NCI-H2196 (cell line): ENCODE data around the gene TRIM66.

Source experiments
- DNase-seq: peaks from one replicate; lab custom pipeline; 2025; ENCODE audit not compliant: unreplicated experiment; lab: John Stamatoyannopoulos, UW

Gene TRIM66

DNA sequence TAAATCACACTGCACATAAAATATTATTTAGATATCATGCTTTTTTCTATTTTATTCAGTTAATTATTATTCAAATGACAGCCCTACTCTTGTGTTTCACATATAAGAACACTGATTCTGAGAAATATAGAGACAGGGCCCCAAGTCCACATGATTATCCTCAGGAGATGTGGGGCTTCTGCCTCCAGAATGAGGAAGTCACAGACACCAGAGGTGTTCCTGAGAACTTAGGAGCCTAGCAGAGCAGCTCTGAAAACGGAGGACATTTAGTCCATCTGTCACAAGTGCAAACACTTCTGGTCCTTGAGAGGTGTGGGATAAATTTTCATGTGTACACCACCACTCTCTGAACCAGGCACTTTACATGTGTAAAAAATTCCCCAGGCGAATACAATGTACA is 26.2 kb downstream of the TRIM66 start:
- no peak for DNase-seq

DNA sequence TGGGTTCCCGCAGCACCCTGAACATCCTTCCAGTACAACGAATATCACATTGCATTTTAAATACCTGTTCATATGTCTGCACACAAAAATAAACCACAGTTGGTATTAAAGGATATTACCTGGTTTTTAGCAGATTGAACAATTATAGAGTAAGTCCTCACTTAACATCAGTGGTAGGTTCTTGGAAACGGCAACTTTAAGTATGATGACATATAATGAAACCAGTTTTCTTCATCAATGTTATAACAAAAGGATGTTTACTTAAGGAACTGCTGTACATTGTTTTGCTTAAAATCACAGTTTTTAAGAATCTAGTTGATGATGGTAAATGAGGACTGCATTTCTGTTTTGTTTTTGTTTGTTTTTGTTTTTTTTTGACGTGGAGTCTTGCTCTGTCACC is 28.0 kb downstream of the TRIM66 start:
- no peak for DNase-seq

DNA sequence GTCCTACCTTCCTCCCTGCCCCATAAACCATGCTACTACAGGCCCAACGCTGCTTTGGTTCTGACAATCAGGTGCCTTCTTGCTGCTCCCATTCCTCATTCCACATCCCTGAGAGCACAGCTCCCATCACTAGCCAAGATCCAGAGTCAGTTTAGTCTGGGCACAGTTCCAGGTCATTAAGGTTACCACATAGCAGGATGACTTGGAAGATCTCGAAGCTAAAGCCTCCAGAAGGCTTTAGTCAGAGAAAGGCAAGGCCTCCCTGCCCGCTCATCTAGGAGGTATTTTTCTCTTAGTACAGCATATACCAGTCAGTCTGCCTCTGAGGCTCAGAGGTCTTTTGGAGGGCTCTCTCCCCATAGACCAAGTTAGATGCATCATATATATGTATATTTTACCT is 30.3 kb downstream of the TRIM66 start:
- DNase-seq, result peak; percentile 24

DNA sequence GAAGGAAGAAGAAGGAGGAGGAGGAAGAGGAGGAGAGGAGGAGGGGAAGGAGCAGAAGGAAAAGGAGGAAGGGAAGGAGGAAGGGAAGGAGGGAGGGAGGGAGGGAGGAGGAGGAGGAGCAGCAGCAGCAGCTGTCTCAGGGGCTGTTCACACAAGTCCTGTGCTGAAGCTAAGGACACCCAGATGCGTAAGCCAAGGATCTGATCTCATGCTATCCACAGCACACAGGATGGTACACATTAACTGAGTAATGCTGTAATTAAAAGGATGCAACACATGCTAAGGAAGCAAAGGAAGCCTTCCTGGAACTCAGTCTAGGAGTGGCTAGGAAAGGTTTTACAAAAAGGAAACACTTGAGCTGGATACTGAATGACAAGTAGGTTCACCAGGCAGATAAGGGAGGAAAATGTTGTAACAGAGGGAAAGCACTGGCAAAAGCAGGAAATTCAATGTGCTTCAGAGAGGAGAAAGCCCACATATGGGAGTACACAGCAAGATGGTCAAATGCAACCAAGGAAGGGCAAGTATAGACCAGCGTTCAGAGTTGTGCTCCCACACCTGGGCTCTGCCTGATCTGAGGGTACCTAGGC is 32.0 kb downstream of the TRIM66 start:
- no peak for DNase-seq

DNA sequence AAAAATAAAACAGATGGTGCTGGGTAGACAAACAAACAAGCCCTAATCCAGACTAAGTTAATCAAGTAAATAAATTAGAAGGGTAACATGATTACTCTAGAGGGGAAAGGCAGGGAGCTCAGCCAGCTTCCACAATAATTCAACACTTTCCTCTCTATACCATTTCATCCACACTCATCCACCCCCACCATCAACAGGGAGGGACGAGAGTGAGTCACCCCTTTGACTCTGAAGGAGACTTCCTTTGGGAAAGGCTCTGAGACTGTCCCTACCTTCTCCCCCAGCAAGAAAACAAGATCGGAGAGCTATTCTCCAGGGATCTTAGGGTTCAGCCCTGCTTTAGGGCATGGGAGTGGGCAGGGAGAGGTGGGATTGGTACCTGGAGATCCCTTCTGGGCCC is 33.1 kb downstream of the TRIM66 start:
- no peak for DNase-seq

DNA sequence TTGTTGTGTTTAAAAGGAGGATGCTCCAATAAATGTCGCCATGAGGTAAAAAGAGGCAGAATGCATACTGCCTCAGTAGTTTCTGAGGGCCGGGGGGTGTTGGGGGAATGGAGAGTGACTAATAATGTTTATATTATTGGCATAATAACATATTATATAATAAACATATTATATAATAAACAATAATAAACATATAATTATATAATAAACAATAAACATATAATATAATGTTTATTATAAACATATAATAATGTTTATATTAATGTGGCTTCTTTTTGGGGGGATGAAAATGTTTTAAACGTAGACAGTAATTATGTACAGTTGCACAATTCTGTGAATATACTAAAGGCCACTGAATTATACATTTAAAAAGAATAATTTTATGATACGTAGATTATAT is 35.6 kb downstream of the TRIM66 start:
- no peak for DNase-seq

DNA sequence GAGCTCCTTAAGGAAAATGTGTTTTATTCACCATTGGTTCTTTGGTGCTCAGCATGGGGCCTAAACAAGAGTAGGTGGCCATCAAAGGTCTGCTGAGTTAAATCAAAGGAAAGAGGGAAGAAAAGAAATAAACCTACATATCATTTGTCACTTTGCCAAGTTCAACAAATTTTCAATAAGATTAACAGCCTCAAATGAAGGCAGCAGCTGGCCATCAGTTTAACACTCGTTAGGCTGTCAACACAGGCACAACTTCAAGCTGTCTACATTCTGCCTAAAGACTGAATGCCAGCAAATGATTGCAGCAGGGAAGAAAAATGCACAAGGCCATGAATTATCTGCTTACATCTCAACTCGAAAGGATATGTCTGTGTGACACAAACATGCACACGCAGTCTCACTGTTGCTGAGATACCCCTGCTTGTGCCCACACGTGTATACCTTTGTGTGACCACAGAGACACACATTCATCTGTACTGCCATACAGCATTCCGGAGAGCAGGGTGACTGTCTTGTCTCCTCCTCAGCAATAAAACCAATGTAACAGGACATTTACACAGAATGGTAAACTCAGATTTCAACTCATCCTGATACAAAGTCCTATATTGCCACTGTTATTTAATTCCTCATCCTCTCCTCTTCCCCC is 40.1 kb downstream of the TRIM66 start:
- no peak for DNase-seq

DNA sequence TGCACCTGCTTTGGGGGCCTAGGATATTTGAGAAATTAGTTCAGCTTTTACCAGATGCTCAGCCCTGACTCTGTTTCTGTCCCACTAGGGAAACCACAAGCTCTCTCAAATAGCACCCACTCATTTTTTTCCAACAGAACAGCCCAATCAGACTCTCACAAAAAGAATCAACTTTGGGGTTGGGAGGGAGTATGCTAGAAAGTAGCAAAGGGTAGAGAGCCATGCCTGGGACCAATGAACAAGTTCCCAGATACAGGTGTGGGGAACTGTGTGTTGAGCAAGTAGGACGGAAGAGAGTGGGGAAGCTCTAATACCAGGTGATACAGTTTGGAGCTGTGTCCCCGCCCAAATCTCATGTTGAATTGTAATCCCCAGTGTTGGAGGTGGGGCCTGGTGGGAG is 41.1 kb downstream of the TRIM66 start:
- no peak for DNase-seq

DNA sequence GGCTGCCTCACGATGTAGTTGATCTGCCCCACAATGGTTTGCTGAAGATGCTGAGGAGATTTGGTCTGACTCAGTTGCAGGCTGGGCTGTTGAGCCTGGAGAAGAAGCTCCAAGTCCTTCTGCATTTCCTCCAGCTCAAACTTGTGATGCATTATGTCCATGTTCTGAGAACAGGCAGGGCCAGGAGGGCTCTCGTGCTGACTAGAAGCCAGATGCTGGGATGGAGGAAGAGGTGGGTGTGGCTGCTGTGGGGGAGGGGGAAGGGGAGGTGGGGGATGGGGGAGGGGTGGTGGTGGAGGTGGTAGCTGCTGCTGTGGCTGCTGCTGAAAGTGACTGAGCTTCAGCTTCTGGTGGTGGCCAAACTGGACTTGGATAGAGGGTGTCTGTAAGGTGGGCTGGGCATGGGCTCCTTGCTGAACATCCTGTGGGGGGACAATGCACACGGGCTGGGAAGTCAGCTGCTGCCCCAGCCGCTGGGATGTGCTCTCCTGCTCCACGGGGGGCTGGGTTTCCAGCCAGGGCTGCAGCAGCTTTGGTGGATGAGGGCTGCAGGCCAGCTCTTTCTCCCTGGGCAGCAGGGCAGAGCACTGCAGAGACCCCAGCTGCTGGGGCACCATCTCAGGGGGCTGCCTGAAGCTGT is 42.1 kb downstream of the TRIM66 start:
- no peak for DNase-seq

DNA sequence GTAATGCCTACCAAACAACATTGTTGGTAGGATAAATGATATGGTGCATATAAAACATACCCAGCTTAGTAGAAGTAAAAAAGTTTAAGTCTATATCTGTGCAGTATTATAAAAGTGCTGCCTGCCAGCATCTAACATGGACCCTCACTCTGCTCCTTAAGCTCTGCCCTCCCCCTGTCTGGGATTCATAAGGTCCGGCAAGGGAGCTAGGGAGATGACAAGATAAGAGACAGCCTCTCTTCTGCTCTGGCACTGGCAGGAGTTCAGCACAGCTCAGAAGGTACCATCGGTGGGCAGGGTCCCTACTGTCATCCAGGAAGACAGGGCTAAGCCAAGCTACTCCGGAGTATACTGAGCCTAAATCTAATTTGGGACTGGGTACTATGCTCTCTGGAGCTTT is 42.8 kb downstream of the TRIM66 start:
- no peak for DNase-seq

DNA sequence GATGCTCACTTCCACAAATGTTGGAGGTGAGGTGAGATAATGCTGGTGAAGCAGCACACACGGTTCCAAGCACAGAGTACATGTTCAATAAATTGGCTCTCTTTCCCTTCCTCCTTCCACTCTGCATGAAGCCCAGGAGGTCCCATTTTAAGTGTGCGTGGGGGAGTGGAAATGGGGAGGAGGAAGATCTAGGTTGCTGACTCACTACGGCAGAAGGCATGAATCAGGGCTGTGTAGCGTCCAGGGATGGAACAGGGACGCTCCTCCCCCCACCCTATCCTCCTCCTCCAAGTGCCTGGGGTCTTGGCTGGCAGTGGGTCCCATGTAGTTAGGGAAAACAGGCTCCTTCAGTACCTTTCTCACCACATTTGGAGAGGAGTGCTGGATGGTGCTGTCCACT is 44.2 kb downstream of the TRIM66 start:
- no peak for DNase-seq

DNA sequence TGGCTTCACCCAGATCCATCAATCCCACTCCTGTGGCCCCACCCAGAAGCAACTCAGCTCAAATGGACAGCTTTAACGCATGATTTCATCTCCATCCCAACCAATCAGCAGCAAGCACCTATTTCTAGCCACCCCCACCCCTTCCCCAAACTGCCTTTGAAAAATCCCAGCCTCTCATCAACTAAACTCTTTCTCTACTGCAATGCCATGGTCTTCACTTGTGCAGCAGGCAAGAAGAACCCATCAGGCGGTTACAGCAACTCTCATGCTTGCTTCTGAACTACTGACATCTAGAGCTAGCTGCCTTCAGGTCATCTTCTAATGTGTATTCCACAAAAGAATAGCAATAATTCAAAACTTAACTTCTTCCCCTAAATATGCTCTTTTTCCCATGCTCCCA is 46.3 kb downstream of the TRIM66 start:
- no peak for DNase-seq

DNA sequence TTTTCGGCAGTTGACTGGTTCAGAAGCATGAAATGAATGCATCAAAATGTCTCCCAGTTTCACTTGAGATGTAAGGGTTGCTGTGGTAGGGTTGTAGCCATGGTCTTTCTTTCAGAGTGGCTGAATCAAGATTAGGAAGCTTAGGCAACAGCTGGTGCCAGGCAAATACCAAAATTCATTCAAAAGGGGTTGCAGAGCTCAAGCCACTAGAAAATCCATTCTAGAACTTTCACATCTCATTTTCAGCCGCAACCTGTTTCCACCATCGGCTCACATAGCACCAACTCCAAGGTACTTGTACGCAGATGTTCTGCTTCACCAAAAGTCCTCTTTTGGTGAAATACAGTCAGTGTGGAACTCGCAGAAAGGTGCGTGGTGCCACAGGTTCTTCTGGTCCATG is 48.0 kb downstream of the TRIM66 start:
- DNase-seq, result no peak

DNA sequence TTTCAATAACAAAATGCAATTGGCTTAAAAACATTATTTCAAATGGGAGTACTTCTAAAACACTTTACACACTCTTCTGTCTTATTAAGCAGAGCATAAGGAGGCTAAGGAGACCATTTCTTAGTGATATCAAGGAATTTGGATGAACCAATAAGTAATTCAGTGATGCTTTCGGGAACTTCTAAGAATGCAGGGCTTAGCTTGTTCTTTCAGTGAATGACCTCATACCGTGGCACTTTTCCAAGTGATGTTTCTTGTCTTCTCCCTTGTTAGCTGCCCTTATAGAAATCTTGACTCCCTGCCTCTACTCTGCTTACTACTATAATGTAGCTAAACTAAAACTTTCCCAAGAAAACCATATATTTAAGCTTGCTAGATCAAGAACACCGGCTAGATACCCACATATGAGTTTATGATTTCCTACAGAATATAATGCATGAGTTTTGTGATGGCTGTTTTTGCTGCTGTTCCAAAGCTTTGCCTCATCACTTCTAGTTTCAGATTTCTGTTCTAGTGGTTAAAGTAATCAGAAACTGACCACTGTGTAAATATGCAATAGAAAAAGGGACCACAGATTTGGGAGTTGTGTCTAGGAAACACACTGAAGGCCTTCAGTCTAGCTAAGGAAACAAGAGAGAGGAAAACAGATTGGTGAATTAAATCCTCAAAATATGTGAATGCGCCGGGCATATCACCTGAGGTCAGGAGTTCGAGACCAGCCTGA is 50.9 kb downstream of the TRIM66 start:
- DNase-seq, result peak; percentile 18

DNA sequence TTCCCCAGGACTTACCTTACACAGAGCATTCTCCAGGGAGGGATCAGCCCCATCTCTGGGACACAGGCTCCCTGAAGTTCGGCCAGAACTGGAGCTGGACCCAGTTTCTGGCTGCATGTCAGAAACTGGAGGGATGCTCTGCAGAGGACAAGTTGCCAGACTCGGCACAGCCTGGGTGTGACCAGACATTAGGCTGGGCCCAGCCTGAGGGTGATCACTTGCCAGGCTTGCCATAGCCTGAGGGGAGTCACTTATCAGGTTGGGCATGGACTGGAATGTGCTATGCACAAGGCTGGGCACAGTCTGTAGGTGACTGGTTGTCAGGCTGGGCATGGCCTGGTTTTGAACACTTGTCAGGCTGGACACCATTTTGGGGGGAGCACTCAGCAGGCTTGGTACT is 57.8 kb downstream of the TRIM66 start:
- DNase-seq, result no peak

DNA sequence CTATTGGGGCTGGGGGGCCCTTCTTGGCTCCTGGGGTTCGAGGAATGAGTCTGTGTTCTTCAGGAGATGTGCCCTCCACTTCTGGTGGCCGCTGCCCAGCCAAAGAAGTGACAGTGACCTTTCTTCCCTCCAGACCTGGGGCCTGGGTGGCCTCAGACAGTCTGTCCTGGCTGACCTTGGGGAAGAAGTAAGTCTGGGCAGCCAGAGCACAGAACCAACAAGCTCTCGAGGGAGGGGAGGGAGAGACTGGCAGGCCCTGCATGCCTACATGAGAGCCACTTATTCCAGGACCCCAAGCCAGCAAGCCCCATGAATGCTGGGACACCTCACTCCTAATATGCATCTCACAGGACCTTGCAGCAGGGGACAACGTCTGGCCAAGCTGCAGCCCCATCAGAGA is 61.3 kb downstream of the TRIM66 start:
- DNase-seq, result no peak

DNA sequence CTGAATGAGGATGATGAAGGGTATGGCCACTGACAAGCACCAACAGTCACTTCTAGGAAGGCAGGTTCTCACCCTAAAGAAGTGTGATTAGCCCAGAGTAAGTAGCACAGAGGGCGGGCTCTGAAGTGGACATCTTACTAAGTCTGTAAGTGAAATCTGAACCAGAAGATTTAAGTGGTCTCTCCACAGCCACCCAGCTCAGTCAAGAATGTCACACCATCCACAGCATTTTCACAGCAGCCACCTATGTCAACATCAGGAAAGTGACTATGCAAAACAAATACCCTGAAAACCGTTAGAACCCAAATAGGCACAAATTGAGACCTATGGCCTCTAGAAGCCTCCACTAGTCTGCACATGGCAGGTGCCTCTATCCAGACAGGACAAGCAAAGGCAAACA is 65.4 kb downstream of the TRIM66 start:
- no peak for DNase-seq

DNA sequence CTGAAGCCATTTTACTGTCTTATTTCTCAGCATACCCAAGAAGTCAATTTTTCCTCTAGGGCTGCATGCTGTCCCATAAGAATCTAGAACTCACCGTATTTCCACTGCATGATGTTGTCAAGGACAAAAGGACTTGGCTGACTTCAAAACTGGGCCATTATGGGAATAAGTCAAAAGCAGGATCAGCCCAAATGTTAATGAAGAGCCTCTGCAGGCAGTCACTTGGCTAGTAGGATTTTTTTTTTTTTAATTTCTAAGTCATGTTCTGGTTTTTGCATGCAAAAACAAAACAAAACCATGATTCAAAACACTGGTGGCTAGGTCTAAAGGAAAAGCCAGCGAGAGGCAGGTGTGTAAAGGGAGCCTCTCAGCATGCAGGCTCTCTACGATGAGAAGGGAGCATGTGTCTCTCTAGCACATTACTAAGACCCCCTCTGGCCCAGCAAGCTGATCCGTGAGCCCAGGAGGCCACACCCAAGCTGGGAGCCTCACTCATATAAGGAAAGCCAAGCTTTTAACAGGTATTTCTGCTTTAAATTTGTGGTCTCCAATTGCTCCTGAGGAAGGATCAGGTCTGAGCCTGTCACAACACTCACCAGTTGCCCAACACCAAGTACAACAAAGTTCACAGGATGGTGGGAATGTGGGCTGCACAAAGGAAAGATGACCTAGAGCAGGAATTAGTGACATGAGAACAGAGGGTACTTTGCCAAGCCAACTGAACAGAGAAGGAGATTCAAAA is 67.0 kb downstream of the TRIM66 start:
- no peak for DNase-seq

DNA sequence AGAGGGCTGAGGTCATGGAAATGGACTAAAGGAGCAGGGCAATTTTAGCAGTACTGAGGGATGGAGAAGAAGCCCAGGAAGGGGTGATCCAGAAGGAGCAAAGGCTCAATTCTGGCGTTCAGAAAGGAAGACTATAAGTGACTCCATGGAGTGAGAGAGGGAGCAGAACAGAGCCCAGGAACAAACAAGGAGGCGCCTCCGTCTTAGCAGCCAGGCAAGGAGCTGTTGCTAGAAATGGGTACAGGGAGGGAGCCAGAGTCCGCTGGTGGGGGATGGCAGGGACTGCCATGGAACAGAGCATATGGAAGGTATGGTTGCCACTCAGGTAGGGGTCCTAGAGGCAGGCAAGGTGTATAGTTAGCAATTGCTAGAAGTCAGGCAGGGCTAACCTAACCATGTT is 68.0 kb downstream of the TRIM66 start:
- DNase-seq, result no peak

DNA sequence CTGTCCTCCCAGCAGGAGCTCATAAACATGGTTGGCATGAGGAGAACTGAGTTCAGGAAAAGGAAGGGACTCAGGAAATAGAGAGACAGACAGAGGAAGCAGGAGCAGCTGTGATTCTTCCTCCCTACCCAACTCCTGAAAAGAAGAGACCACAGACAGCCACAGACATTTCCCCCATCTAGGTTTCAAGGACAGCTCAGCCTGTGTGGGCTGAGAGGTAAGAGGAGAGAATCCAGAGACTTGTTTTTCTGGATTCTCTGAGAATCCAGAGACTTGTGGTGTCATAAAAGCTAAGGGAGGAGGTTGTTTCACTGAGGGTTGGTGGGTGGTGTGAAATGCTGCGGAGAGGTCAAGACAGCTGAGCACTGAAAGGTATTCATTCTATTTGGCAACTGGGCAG is 69.4 kb downstream of the TRIM66 start:
- no peak for DNase-seq

DNA sequence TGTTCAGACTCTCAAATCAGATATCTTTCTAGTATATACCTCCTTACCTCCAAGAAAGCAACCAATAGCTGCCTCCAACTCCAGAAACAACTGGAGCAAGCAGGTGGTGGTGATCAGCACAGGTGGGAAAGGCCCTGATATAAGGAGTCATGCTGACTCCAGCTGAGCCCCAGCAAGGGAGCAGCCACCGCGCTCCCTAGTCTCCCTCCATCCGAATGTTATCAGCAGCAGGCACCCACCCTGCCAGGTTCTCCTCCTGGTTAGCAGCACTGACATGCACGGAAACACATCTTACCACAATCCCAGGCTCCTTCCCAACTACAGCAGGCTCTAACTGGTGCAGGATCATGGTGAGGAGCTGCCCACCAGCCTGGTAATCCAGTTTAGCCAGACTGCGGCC is 69.9 kb downstream of the TRIM66 start:
- no peak for DNase-seq
